ENCODE measurements around the gene MCM3. TPM values are rescaled to one million over a fixed set of nuclear protein-coding genes. Genes with fewer than 3 reads are reported as not detected.

The MCM3 gene
- total RNA-seq, 1 experiment from 2014 or later: 107 TPM

GRCh38 chr6:52283111-52283510 lies 1.4 kb downstream of the MCM3 start:
- DNase-seq (ENCODE audit: low read depth, low spot score): no peak
- TF ChIP-seq POLR2AphosphoS5 (IDR thresholded peaks at IDR 0.05; ENCODE audit: low read depth, low read length) (no peak), CTCF (IDR thresholded peaks at IDR 0.05) (no peak), SIN3A (IDR thresholded peaks at IDR 0.05; ENCODE audit: borderline replicate concordance, insufficient read depth, low read depth, low read length) (no peak), TCF7L2 (IDR thresholded peaks at IDR 0.05; ENCODE audit: low read depth, low read length) (no peak)
- TF ChIP-seq, protein P1, sequence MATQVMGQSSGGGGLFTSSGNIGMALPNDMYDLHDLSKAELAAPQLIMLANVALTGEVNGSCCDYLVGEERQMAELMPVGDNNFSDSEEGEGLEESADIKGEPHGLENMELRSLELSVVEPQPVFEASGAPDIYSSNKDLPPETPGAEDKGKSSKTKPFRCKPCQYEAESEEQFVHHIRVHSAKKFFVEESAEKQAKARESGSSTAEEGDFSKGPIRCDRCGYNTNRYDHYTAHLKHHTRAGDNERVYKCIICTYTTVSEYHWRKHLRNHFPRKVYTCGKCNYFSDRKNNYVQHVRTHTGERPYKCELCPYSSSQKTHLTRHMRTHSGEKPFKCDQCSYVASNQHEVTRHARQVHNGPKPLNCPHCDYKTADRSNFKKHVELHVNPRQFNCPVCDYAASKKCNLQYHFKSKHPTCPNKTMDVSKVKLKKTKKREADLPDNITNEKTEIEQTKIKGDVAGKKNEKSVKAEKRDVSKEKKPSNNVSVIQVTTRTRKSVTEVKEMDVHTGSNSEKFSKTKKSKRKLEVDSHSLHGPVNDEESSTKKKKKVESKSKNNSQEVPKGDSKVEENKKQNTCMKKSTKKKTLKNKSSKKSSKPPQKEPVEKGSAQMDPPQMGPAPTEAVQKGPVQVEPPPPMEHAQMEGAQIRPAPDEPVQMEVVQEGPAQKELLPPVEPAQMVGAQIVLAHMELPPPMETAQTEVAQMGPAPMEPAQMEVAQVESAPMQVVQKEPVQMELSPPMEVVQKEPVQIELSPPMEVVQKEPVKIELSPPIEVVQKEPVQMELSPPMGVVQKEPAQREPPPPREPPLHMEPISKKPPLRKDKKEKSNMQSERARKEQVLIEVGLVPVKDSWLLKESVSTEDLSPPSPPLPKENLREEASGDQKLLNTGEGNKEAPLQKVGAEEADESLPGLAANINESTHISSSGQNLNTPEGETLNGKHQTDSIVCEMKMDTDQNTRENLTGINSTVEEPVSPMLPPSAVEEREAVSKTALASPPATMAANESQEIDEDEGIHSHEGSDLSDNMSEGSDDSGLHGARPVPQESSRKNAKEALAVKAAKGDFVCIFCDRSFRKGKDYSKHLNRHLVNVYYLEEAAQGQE (IDR thresholded peaks at IDR 0.05; ENCODE audit: insufficient read depth in 1 of 2, low read depth in 2 of 2, low read length in 1 of 2): no peak
- in situ Hi-C loops (cut with HindIII; ENCODE audit: low pct_unique_long_range_greater_than_20kb, low sequenced_read_pairs) (loop anchor here (10.0 kb wide), 1 partner anchor 122 kb away; no protein-coding TSS in a partner anchor), intact Hi-C loops (cut with micrococcal nuclease; ENCODE audit: unreplicated experiment) (loop anchor here (10.0 kb wide), 1 partner anchor 382 kb away; no protein-coding TSS in a partner anchor)
- POLR2A ChIA-PET: interaction anchor here (0.6 kb wide), 1 partner anchor 44 kb away, joined by 5 read pairs; no protein-coding TSS in a partner anchor
- Histone ChIP-seq H3K4me1 (ENCODE audit: control insufficient read depth, insufficient read depth, low read length) (peaks cover 15% of the 10 kb centered on the region), H3K4me3 (ENCODE audit: low read depth in 2 of 2, low read length in 2 of 2) (peak overlapping the region; percentile 84 to 93), H3K27ac (ENCODE audit: low read length) (peak overlapping the region; percentile 91), H3K9me3 (ENCODE audit: control insufficient read depth, insufficient read depth, low read depth, low read length) (no peaks in the 10 kb centered on the region), H3K27me3 (ENCODE audit: control insufficient read depth, insufficient read depth, low read length) (no peaks in the 10 kb centered on the region), H3K36me3 (ENCODE audit: control insufficient read depth, insufficient read depth, low read length) (peaks cover 47% of the 10 kb centered on the region)
- ATAC-seq: no peak
- CTCF ChIA-PET: interaction anchor here (0.6 kb wide), 1 partner anchor 120 kb away, joined by 3 read pairs; no protein-coding TSS in a partner anchor
- no TSS peak for BruUV-seq (replicated peaks)

GRCh38 chr6:52276130-52276529 lies 8.4 kb downstream of the MCM3 start:
- H3K4me1 ChIP-seq (ENCODE audit: control insufficient read depth, insufficient read depth, low read length): no peaks in the 10 kb centered on the region
- no peak for DNase-seq (ENCODE audit: low read depth, low spot score)
- no peak overlapping the region for H3K27ac ChIP-seq (ENCODE audit: low read length)
- no peak overlapping the region for H3K4me3 ChIP-seq (ENCODE audit: low read depth in 2 of 2, low read length in 2 of 2)
- no TSS peak for BruUV-seq (replicated peaks)
- TF ChIP-seq POLR2AphosphoS5 (IDR thresholded peaks at IDR 0.05; ENCODE audit: low read depth, low read length) (no peak), SIN3A (IDR thresholded peaks at IDR 0.05; ENCODE audit: borderline replicate concordance, insufficient read depth, low read depth, low read length) (no peak)
- CTCF ChIA-PET: no interaction called here
- intact Hi-C loops (cut with micrococcal nuclease; ENCODE audit: unreplicated experiment): no loop called here
- H3K9me3 ChIP-seq (ENCODE audit: control insufficient read depth, insufficient read depth, low read depth, low read length): no peaks in the 10 kb centered on the region
- in situ Hi-C loops (cut with HindIII; ENCODE audit: low pct_unique_long_range_greater_than_20kb, low sequenced_read_pairs): no loop called here
- H3K36me3 ChIP-seq (ENCODE audit: control insufficient read depth, insufficient read depth, low read length): peaks cover 63% of the 10 kb centered on the region
- H3K27me3 ChIP-seq (ENCODE audit: control insufficient read depth, insufficient read depth, low read length): no peaks in the 10 kb centered on the region
- POLR2A ChIA-PET: no interaction called here
- no peak for ATAC-seq

GRCh38 chr6:52271852-52272460 lies 12.6 kb downstream of the MCM3 start:
- Histone ChIP-seq H3K4me3 (ENCODE audit: low read depth in 2 of 2, low read length in 2 of 2) (no peak overlapping the region), H3K4me1 (ENCODE audit: control insufficient read depth, insufficient read depth, low read length) (no peaks in the 10 kb centered on the region), H3K36me3 (ENCODE audit: control insufficient read depth, insufficient read depth, low read length) (peaks cover 49% of the 10 kb centered on the region), H3K27ac (ENCODE audit: low read length) (no peak overlapping the region), H3K9me3 (ENCODE audit: control insufficient read depth, insufficient read depth, low read depth, low read length) (no peaks in the 10 kb centered on the region), H3K27me3 (ENCODE audit: control insufficient read depth, insufficient read depth, low read length) (no peaks in the 10 kb centered on the region)
- DNase-seq (ENCODE audit: low read depth, low spot score) (no peak), ATAC-seq (no peak)
- TF ChIP-seq, protein P1 (IDR thresholded peaks at IDR 0.05; ENCODE audit: insufficient read depth in 1 of 2, low read depth in 2 of 2, low read length in 1 of 2): no peak
- TF ChIP-seq POLR2AphosphoS5 (IDR thresholded peaks at IDR 0.05; ENCODE audit: low read depth, low read length) (no peak), SIN3A (IDR thresholded peaks at IDR 0.05; ENCODE audit: borderline replicate concordance, insufficient read depth, low read depth, low read length) (no peak), CTCF (IDR thresholded peaks at IDR 0.05) (no peak), TCF7L2 (IDR thresholded peaks at IDR 0.05; ENCODE audit: low read depth, low read length) (no peak)
- intact Hi-C loops (cut with micrococcal nuclease; ENCODE audit: unreplicated experiment) (no loop called here), in situ Hi-C loops (cut with HindIII; ENCODE audit: low pct_unique_long_range_greater_than_20kb, low sequenced_read_pairs) (no loop called here)
- CTCF ChIA-PET: no interaction called here
- BruUV-seq (replicated peaks): no TSS peak
- POLR2A ChIA-PET: interaction anchor here (0.6 kb wide), 1 partner anchor 9 kb away, joined by 22 read pairs; no protein-coding TSS in a partner anchor

Measured in Panc1 (cell line).